Measurements from ENCODE around the gene SEMA3D.

SEMA3D gene

DNA sequence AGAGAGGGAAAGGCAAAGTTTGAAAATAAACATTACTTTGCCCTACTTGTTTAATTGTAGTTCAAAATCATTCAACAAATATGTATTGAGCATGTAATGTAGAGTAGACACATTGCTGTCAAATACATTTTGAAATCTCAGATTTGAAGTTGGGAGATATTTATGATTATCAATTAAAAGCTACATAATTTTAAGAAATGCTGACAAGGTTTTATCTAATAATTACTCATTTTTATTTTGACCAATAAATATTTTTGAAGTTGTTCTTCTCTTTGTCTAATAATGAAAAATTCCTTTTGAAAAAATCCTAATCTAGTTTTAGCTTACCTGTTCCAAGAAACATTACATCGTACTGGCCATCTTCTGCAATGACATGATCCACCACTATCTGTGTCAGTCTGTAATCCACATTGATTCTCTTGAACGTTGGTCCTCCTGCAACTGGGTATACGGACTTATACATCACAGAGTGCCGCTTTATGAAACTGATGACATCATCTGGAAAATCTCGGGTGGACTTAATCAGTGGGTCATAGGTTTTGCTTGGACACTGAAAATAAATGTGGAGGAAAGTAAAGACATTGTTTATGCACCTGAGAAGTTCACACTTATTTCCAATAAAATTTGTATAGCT lies 164.7 kb downstream of the SEMA3D start:
- no peak for DNase-seq (ENCODE audit: low read depth)

DNA sequence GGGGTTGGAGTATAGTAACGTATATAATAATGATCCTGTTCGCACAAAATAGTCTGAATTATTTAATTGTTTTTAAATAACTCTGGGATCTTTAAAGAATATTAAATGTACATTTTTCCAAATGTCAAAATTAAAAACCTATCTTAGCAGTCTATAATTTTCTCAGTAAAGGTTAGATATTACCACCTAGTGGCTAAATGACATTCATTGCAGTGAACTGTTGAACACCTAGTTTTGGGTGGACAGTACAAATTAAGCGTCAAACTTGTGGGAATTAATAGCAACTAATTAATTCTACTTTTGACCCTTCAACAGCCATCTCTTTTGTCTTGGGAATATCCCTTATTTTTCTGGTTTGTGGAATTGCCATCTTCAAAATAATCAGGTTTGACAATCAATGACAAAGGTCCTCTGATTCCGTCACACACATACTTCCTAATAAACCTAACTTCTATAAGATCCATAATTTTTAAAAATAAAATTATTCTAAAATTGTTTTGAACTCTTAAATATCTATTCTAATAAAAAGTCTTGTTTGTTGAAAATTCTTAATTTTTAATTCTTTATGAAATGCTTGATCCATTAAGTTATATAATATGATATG lies 165.7 kb downstream of the SEMA3D start:
- H3K4me3 ChIP-seq (ENCODE audit: low read depth, low read length) = no peak overlapping the region
- peak; percentile 12 for TF ChIP-seq CTCF (IDR thresholded peaks at IDR 0.05; ENCODE audit: insufficient read depth, low read depth, low read length, missing control alignments)
- DNase-seq (ENCODE audit: low read depth) = no peak

More for the DNA sequence above, 164.7 kb downstream of the SEMA3D start:
- no peak overlapping the region for H3K4me3 ChIP-seq (ENCODE audit: low read depth, low read length)
- TF ChIP-seq CTCF (IDR thresholded peaks at IDR 0.05; ENCODE audit: insufficient read depth, low read depth, low read length, missing control alignments) = no peak

DNA sequence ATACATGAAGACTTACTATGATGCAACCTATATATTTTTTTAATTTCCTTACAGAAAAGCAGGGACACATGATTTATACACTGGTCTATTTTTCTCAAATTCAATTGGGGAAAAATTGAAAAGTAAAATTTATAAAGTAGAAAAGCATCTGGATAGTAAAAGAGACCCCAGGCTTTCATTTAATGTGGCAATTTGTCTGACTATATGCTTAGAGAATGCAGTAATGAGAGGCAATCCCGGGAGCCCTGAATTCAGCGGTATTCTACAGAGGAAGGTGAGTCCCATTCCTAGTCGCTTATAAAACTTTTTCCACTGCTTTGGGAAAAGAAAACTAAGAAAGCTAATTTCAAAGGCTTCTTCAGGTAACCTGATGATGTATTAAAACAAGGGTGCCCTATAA lies 167.1 kb downstream of the SEMA3D start:
- no peak overlapping the region for H3K4me3 ChIP-seq (ENCODE audit: low read depth, low read length)
- no peak for DNase-seq (ENCODE audit: low read depth)
- TF ChIP-seq CTCF (IDR thresholded peaks at IDR 0.05; ENCODE audit: insufficient read depth, low read depth, low read length, missing control alignments) = no peak

GRCh38 chr7:85019176-85019575 lies 167.7 kb downstream of the SEMA3D start:
- no peak for DNase-seq (ENCODE audit: low read depth)
- no peak overlapping the region for H3K4me3 ChIP-seq (ENCODE audit: low read depth, low read length)
- no peak for TF ChIP-seq CTCF (IDR thresholded peaks at IDR 0.05; ENCODE audit: insufficient read depth, low read depth, low read length, missing control alignments)

DNA sequence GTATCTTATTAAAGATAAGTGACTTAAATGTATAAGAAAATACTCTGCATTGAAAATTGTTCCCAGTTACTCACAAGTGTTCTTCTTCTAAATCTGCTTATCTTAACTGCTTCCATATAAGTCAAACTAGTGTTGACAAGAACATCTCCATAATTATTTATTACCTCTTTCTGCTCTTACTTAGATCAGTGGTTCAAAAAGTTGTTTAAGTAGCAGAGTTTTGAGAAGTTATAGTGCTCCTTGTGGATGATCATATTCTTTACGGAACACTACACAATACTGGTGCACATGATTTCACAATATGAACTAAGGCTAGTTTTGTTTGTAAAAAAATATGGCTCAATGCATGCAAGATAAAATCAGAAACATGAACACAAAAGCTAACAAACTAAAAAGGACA lies 168.4 kb downstream of the SEMA3D start:
- no peak for TF ChIP-seq CTCF (IDR thresholded peaks at IDR 0.05; ENCODE audit: insufficient read depth, low read depth, low read length, missing control alignments)
- no peak for DNase-seq (ENCODE audit: low read depth)
- no peak overlapping the region for H3K4me3 ChIP-seq (ENCODE audit: low read depth, low read length)

GRCh38 chr7:85016286-85016685 lies 170.6 kb downstream of the SEMA3D start:
- no peak overlapping the region for H3K4me3 ChIP-seq (ENCODE audit: low read depth, low read length)
- DNase-seq (ENCODE audit: low read depth) = no peak
- TF ChIP-seq CTCF (IDR thresholded peaks at IDR 0.05; ENCODE audit: insufficient read depth, low read depth, low read length, missing control alignments) = no peak

Measured in GM12865 (cell line).